CD14-positive monocyte (primary cell): ENCODE results near the gene AQP9. TPM values are rescaled to one million over a fixed set of nuclear protein-coding genes. Genes with fewer than 3 reads are reported as not detected.
A peak's percentile ranks its signal among the peaks of the same experiment; 100 is the strongest.

Experiments
- DNase-seq, 3 donors: peaks; one replicate each; pipeline ENCODE4 v3.0.0-alpha.2; 2011 to 2022
- H2AFZ ChIP-seq: 2 replicates; pipeline ENCODE4 v1.6.0; 2012; ENCODE audit warnings: mild to moderate bottlenecking, low read depth, low read length, inconsistent platforms; ENCODE audit not compliant: insufficient read depth, poor library complexity, severe bottlenecking
- H3K27ac ChIP-seq, 2 donors: 1 replicate in 1 of 2; 2 replicates in 1 of 2; pipeline ENCODE4 v1.5.1; 2012 to 2013; ENCODE audit warnings: low read length in 2 of 2, control low read depth in 1 of 2, inconsistent platforms in 1 of 2, low read depth in 1 of 2, mild to moderate bottlenecking in 1 of 2
- H3K27me3 ChIP-seq, 2 donors: one replicate each; pipeline versions ENCODE4 v1.6.0 to v1.6.1; 2011 to 2013; ENCODE audit warnings: low read length in 2 of 2; ENCODE audit not compliant: control insufficient read depth in 2 of 2, insufficient read depth in 2 of 2
- H3K36me3 ChIP-seq, 2 donors: replicated peaks in 1 of 2; 1 replicate in 1 of 2; 2 replicates in 1 of 2; pipeline versions ENCODE4 v1.5.1 to v1.6.1; 2012 to 2013; ENCODE audit warnings: low read length in 2 of 2, control low read depth in 1 of 2, inconsistent platforms in 1 of 2, mild to moderate bottlenecking in 1 of 2; ENCODE audit not compliant: insufficient read depth in 2 of 2, control insufficient read depth in 1 of 2
- H3K4me1 ChIP-seq, 2 donors: 1 replicate in 1 of 2; 2 replicates in 1 of 2; pipeline versions ENCODE4 v1.5.1 to v1.6.1; 2012 to 2013; ENCODE audit warnings: low read length in 2 of 2, control low read depth in 1 of 2, inconsistent platforms in 1 of 2, mild to moderate bottlenecking in 1 of 2, moderate library complexity in 1 of 2; ENCODE audit not compliant: insufficient read depth in 2 of 2, control insufficient read depth in 1 of 2
- H3K4me2 ChIP-seq: replicated peaks from 2 replicates; pipeline ENCODE3; 2012; ENCODE audit warnings: low read length, moderate library complexity, mild to moderate bottlenecking; ENCODE audit not compliant: poor library complexity, severe bottlenecking; ENCODE audit errors: extremely low read depth
- H3K4me3 ChIP-seq, 3 experiments: fragments of 200-600 bp in 1 of 3; sonication (generic) in 1 of 3; replicated peaks in 1 of 3; 1 replicate in 2 of 3; 2 replicates in 1 of 3; pipeline ENCODE4 v1.5.1; 2011 to 2013; ENCODE audit warnings: low read length in 3 of 3, mild to moderate bottlenecking in 3 of 3, control low read depth in 2 of 3, low read depth in 2 of 3, inconsistent platforms in 1 of 3, moderate library complexity in 1 of 3
- H3K79me2 ChIP-seq: 2 replicates; pipeline ENCODE4 v1.6.0; 2012; ENCODE audit warnings: mild to moderate bottlenecking, control low read depth, inconsistent platforms, low read length, moderate library complexity; ENCODE audit not compliant: insufficient read depth
- H3K9ac ChIP-seq: 2 replicates; pipeline ENCODE4 v1.6.0; 2017; ENCODE audit warnings: low read length, mild to moderate bottlenecking; ENCODE audit not compliant: insufficient read depth, poor library complexity, severe bottlenecking
- H3K9me3 ChIP-seq, 2 donors: replicated peaks in 1 of 2; 1 replicate in 1 of 2; 2 replicates in 1 of 2; pipeline versions ENCODE4 v1.5.1 to v1.6.1; 2012 to 2013; ENCODE audit warnings: low read length in 2 of 2, control low read depth in 1 of 2; ENCODE audit not compliant: control insufficient read depth in 1 of 2, insufficient read depth in 1 of 2
- H4K20me1 ChIP-seq: 2 replicates; pipeline ENCODE4 v1.6.0; 2012; ENCODE audit warnings: mild to moderate bottlenecking, low read length, control low read depth, moderate library complexity; ENCODE audit not compliant: insufficient read depth
- H3K27ac Mint-ChIP-seq, 7 donors: one replicate each; pipeline ENCODE4 v1.8.0; 2020; ENCODE audit warnings: mild to moderate bottlenecking in 7 of 7, mixed read lengths in 7 of 7, moderate library complexity in 6 of 7, inconsistent platforms in 2 of 7
- H3K27me3 Mint-ChIP-seq, 3 donors: one replicate each; pipeline ENCODE4 v1.8.0; 2021 to 2022; ENCODE audit warnings: low read depth in 3 of 3, mild to moderate bottlenecking in 3 of 3, mixed read lengths in 3 of 3, moderate library complexity in 3 of 3, inconsistent platforms in 1 of 3
- H3K36me3 Mint-ChIP-seq, 2 donors: one replicate each; pipeline ENCODE4 v1.8.0; 2020; ENCODE audit warnings: mixed read lengths in 2 of 2, inconsistent platforms in 1 of 2, mild to moderate bottlenecking in 1 of 2
- H3K4me1 Mint-ChIP-seq: one replicate; pipeline ENCODE4 v1.8.0; 2020; ENCODE audit warnings: mild to moderate bottlenecking, mixed read lengths
- H3K4me3 Mint-ChIP-seq, 2 donors: one replicate each; pipeline ENCODE4 v1.8.0; 2020; ENCODE audit warnings: mild to moderate bottlenecking in 2 of 2, mixed read lengths in 2 of 2, moderate library complexity in 1 of 2
- H3K9me3 Mint-ChIP-seq, 7 donors: one replicate each; pipeline ENCODE4 v1.8.0; 2020 to 2022; ENCODE audit warnings: mixed read lengths in 7 of 7, mild to moderate bottlenecking in 6 of 7, moderate library complexity in 6 of 7, inconsistent platforms in 2 of 7
- WGBS: methylation state at CpG from one replicate; pipeline ENCODE4 v1.1.5; 2013; ENCODE audit warnings: missing lambda C conversion rate; ENCODE audit not compliant: insufficient coverage; 5-methylcytosine and 5-hydroxymethylcytosine counted together
- intact Hi-C, 2 donors: fragments of 100-400 bp; cut with micrococcal nuclease; formaldehyde crosslinking; loops; one replicate each; pipeline versions ENCODE4 v1.15.0 to v1.15.1; 2023
- polyA plus RNA-seq, 3 donors: library from polyadenylated mRNA; depleted of rRNA in 1 of 3; unstranded in 2 of 3; stranded (reverse) in 1 of 3; fragments of 300-500 nt in 2 of 3; fragments of >200 nt in 1 of 3; fragmentation: Illumina TruSeq in 2 of 3; gene quantifications; 1 replicate in 2 of 3; 2 replicates in 1 of 3; pipeline ENCODE4 v1.2.3, GENCODE V29; 2012 to 2021
- TF ChIP-seq, protein P1 (sequence below): fragments of 200-600 bp; IDR thresholded peaks from one replicate; pipeline ENCODE4 v1.8.0; 2022; ENCODE audit warnings: antibody characterized with exemption, mild to moderate bottlenecking

The AQP9 gene
- polyA plus RNA-seq, 3 donors = 35.6 to 141 (median 112) TPM

DNA sequence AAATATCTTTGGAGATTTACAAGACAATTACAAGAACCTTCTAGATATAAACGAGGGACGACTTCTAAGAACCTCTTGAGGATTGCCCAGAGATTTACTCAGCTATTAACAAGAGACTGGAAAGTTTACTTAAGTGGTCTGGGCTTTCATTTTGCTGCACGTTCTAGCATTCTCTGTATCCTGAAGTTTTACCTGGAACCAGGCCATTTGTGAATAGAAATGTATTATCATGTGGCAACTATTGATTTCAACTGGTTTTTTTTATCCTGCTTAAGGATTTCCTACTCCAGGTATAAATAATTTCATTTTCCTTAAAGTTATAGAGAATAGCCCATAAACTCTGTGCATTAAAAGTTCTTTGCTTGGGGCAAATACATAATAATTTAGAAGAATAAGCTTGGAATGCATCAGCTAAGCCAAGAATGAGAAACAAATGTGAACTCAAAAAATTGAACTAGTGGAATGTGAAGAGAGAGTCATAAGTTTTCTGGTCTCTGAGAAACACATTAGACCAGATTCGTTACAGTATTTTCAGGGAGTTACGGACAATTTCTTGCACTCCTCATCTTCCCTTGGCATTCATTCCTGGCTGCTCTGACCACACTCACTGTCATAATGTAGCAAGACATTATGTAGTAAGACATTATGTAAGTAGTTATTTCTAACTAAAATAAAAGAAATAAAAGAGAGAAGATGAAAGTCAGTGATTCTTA lies 1.3 kb downstream of the AQP9 start:
- H3K36me3 ChIP-seq = no peaks in the 10 kb centered on the region
- H4K20me1 ChIP-seq = no peaks in the 10 kb centered on the region
- H3K9me3 ChIP-seq = no peaks in the 10 kb centered on the region
- H3K27me3 Mint-ChIP-seq = peaks cover 1 to 7% (median 3%) of the 10 kb centered on the region in 3 donors
- H3K79me2 ChIP-seq = peaks cover 40% of the 10 kb centered on the region
- intact Hi-C loops = no loop called here
- H3K27me3 ChIP-seq = peaks cover 0 to 2% of the 10 kb centered on the region in 2 donors
- H3K9me3 Mint-ChIP-seq = peaks cover 0 to 2% (median 0%) of the 10 kb centered on the region in 7 donors
- H3K4me1 Mint-ChIP-seq = peaks cover 58% of the 10 kb centered on the region
- WGBS = 80% methylated on average over 1 of the region's 5 CpGs
- TF ChIP-seq, protein P1, sequence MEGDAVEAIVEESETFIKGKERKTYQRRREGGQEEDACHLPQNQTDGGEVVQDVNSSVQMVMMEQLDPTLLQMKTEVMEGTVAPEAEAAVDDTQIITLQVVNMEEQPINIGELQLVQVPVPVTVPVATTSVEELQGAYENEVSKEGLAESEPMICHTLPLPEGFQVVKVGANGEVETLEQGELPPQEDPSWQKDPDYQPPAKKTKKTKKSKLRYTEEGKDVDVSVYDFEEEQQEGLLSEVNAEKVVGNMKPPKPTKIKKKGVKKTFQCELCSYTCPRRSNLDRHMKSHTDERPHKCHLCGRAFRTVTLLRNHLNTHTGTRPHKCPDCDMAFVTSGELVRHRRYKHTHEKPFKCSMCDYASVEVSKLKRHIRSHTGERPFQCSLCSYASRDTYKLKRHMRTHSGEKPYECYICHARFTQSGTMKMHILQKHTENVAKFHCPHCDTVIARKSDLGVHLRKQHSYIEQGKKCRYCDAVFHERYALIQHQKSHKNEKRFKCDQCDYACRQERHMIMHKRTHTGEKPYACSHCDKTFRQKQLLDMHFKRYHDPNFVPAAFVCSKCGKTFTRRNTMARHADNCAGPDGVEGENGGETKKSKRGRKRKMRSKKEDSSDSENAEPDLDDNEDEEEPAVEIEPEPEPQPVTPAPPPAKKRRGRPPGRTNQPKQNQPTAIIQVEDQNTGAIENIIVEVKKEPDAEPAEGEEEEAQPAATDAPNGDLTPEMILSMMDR = no peak
- H3K27ac Mint-ChIP-seq = peak overlapping the region; percentile 96 to 99 (median 98)
- no peak overlapping the region for H2AFZ ChIP-seq
- DNase-seq = no peak
- H3K4me1 ChIP-seq = peaks cover 68 to 72% of the 10 kb centered on the region in 2 donors
- peak overlapping the region; percentile 48 to 98 (median 80) for H3K4me3 ChIP-seq
- peak overlapping the region; percentile 87 to 94 for H3K27ac ChIP-seq
- peak overlapping the region; percentile 79 for H3K4me2 ChIP-seq
- H3K9ac ChIP-seq = peak overlapping the region; percentile 74
- H3K4me3 Mint-ChIP-seq = peak overlapping the region; percentile 90 to 92
- peaks cover 16 to 36% of the 10 kb centered on the region in 2 donors for H3K36me3 Mint-ChIP-seq

DNA sequence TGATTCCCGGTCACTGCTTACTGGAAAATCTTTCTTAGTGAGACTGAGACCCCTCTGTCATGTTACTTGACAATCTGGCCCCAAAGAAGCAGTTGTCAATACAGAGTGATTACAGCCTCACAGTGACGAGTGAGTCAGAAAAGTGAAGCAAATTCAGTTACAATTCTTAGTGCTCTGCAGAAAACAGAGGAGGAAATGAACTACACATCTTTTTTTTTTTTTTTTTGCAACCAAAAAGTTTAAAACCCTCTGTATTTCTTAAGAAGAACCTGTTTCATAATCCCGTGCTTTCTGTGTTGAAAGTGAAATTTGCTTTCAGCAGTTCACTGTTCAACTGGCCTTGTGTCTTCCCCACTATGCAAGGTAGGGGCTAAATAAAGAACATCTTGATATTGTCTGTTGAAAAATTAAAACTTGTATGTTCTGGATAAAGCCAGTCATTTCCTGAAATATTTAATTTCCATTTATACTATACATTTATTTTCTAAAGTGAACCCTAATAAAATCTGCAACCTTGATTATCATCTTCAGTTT lies 1.9 kb downstream of the AQP9 start:
- peak; percentile 84 to 96 (median 88) for DNase-seq
- peaks cover 0 to 6% (median 1%) of the 10 kb centered on the region in 3 donors for H3K27me3 Mint-ChIP-seq
- H3K4me3 Mint-ChIP-seq = peak overlapping the region; percentile 90 to 92
- H3K36me3 ChIP-seq = no peaks in the 10 kb centered on the region
- H3K9me3 Mint-ChIP-seq = peaks cover 0 to 2% (median 0%) of the 10 kb centered on the region in 7 donors
- H3K4me1 ChIP-seq = peaks cover 74 to 79% of the 10 kb centered on the region in 2 donors
- no CpG with 5 or more reads among the region's 3 CpGs for WGBS
- H3K4me2 ChIP-seq = peak overlapping the region; percentile 79
- H3K27ac ChIP-seq = peak overlapping the region; percentile 87 to 94
- H3K79me2 ChIP-seq = peaks cover 45% of the 10 kb centered on the region
- TF ChIP-seq, protein P1 = no peak
- H3K4me1 Mint-ChIP-seq = peaks cover 60% of the 10 kb centered on the region
- H3K9me3 ChIP-seq = no peaks in the 10 kb centered on the region
- H3K36me3 Mint-ChIP-seq = peaks cover 18 to 39% of the 10 kb centered on the region in 2 donors
- peak overlapping the region; percentile 48 to 98 (median 80) for H3K4me3 ChIP-seq
- H3K9ac ChIP-seq = peak overlapping the region; percentile 74
- intact Hi-C loops = loop anchor here in 1 of 2 donors (10.0 kb wide), 1 partner anchor 195 kb away; no protein-coding TSS in a partner anchor
- H3K27ac Mint-ChIP-seq = peak overlapping the region; percentile 96 to 99 (median 98)
- peaks cover 0 to under 1% of the 10 kb centered on the region in 2 donors for H3K27me3 ChIP-seq
- no peak overlapping the region for H2AFZ ChIP-seq
- H4K20me1 ChIP-seq = no peaks in the 10 kb centered on the region
